Upper lobe of left lung (tissue), 4 donors: ENCODE data around the gene ECHDC3.

ENCODE experiments used
- EP300 ChIP-seq, 4 donors: sonication (generic); formaldehyde crosslinking; IDR thresholded peaks; one replicate each; pipeline ENCODE4 v1.5.1; 2017; ENCODE audit warnings: antibody characterized with exemption in 4 of 4, control low read depth in 2 of 4
- POLR2A ChIP-seq, 4 donors: fragments of 450-650 bp; IDR thresholded peaks; one replicate each; pipeline ENCODE4 v1.5.1; 2016 to 2017; ENCODE audit warnings: antibody characterized with exemption in 4 of 4, mild to moderate bottlenecking in 2 of 4
- POLR2AphosphoS5 ChIP-seq, 2 donors: sonication (generic); formaldehyde crosslinking; IDR thresholded peaks; one replicate each; pipeline ENCODE4 v1.5.1; 2017; ENCODE audit warnings: antibody characterized with exemption in 2 of 2
- TF ChIP-seq, protein P1 (sequence below), 6 experiments: fragments of 450-650 bp in 4 of 6; fragments of 200-600 bp in 2 of 6; sonication (generic) in 2 of 6; IDR thresholded peaks; one replicate each; pipeline ENCODE4 v1.5.1; 2016 to 2019; ENCODE audit warnings: antibody characterized with exemption in 6 of 6

DNA sequence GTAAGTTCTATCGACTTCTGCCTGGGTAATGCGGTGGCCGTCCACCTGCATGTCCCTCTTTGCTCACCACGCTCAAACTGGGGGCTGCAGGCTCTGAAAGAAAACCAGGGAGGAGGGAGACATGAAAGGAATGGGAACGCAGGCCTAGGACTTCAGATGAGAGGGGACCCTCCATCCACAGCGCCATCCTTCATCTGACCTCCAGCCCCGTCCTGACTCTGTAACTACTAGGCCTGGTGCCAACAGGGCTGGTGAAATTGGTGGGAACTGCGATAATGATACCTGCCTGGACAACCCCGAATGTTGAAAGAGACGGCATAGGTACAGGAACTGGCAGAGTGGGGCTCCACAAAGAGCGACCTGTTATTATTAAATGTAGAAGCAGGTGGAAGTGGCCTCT lies 1.3 kb upstream of the ECHDC3 start:
- TF ChIP-seq, protein P1, sequence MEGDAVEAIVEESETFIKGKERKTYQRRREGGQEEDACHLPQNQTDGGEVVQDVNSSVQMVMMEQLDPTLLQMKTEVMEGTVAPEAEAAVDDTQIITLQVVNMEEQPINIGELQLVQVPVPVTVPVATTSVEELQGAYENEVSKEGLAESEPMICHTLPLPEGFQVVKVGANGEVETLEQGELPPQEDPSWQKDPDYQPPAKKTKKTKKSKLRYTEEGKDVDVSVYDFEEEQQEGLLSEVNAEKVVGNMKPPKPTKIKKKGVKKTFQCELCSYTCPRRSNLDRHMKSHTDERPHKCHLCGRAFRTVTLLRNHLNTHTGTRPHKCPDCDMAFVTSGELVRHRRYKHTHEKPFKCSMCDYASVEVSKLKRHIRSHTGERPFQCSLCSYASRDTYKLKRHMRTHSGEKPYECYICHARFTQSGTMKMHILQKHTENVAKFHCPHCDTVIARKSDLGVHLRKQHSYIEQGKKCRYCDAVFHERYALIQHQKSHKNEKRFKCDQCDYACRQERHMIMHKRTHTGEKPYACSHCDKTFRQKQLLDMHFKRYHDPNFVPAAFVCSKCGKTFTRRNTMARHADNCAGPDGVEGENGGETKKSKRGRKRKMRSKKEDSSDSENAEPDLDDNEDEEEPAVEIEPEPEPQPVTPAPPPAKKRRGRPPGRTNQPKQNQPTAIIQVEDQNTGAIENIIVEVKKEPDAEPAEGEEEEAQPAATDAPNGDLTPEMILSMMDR (IDR thresholded peaks at IDR 0.05) = no peak
- no peak for TF ChIP-seq POLR2A (IDR thresholded peaks at IDR 0.05)
- TF ChIP-seq EP300 (IDR thresholded peaks at IDR 0.05) = no peak
- no peak for TF ChIP-seq POLR2AphosphoS5 (IDR thresholded peaks at IDR 0.05)
